ENCODE data around the gene SP100. TPM values are rescaled to one million over a fixed set of nuclear protein-coding genes. Genes with fewer than 3 reads are reported as not detected.

SP100 gene
- total and polyA plus RNA-seq, 2 of the 4 experiments (the other 2 are of a cell fraction), result 50.6 to 69.0 TPM

GRCh38 chr2:230503798-230504197 lies 87.8 kb downstream of the SP100 start:
- H2AFZ ChIP-seq (replicated peaks; ENCODE audit: low read length, poor library complexity), result no peak overlapping the region
- ChIA-PET CTCF (no interaction called here), POLR2A (ENCODE audit: unreplicated experiment) (no interaction called here)
- H2BK120ac ChIP-seq (ENCODE audit: low read depth, low read length), result no peak overlapping the region
- dilution Hi-C loops (cut with HindIII; ENCODE audit: low sequenced_read_pairs, unreplicated experiment) (no loop called here), in situ Hi-C loops (cut with MboI; ENCODE audit: low sequenced_read_pairs) (no loop called here), intact Hi-C loops (cut with micrococcal nuclease) (no loop called here)
- H2BK15ac ChIP-seq (ENCODE audit: low read depth, low read length), result no peak overlapping the region
- no peak overlapping the region for H3K9ac ChIP-seq (ENCODE audit: low read depth, low read length)
- H3K18ac ChIP-seq (ENCODE audit: low read depth, low read length), result no peak overlapping the region
- no peak overlapping the region for H2AK9ac ChIP-seq (replicated peaks; ENCODE audit: low read depth, low read length, poor library complexity)
- H3K4me1 ChIP-seq (ENCODE audit: control insufficient read depth, insufficient read depth, low read length), result no peaks in the 10 kb centered on the region
- H2BK5ac ChIP-seq (ENCODE audit: low read depth, low read length, poor library complexity, severe bottlenecking), result no peak overlapping the region
- no peak overlapping the region for H4K5ac ChIP-seq (ENCODE audit: low read depth, low read length)
- DNase-seq (peak; percentile 15), ATAC-seq (ENCODE audit: low read depth) (no peak)
- no peaks in the 10 kb centered on the region for H4K20me1 ChIP-seq (ENCODE audit: insufficient read depth, low read length)
- no peaks in the 10 kb centered on the region for H3K9me3 ChIP-seq (ENCODE audit: control insufficient read depth, insufficient read depth, low read length)
- H3K27ac ChIP-seq (ENCODE audit: insufficient read depth, low read length), result no peak overlapping the region
- H3K36me3 ChIP-seq (ENCODE audit: control insufficient read depth, insufficient read depth, low read length), result peaks cover 14% of the 10 kb centered on the region
- H3K4ac ChIP-seq (ENCODE audit: low read depth, low read length), result no peak overlapping the region
- H2AK5ac ChIP-seq (ENCODE audit: low read depth, low read length), result no peak overlapping the region
- TF ChIP-seq RCOR1 (IDR thresholded peaks at IDR 0.05; ENCODE audit: insufficient replicate concordance, low read length) (no peak), RFX5 (IDR thresholded peaks at IDR 0.05; ENCODE audit: low read depth, low read length) (no peak), CHD1 (IDR thresholded peaks at IDR 0.05; ENCODE audit: low read depth, low read length) (no peak)
- no peaks in the 10 kb centered on the region for H3K79me1 ChIP-seq (ENCODE audit: low read depth in 1 of 2, low read length in 2 of 2)
- H3K27me3 ChIP-seq (ENCODE audit: control insufficient read depth, insufficient read depth, low read length), result no peaks in the 10 kb centered on the region
- no peak overlapping the region for H4K8ac ChIP-seq (ENCODE audit: low read depth in 2 of 2, low read length in 2 of 2)
- no peak overlapping the region for H3K4me2 ChIP-seq (ENCODE audit: low read depth, low read length)
- H3K23ac ChIP-seq (ENCODE audit: low read depth, low read length), result no peak overlapping the region
- H3K9me1 ChIP-seq (ENCODE audit: insufficient read depth, low read length), result no peaks in the 10 kb centered on the region
- H3K14ac ChIP-seq (replicated peaks; ENCODE audit: low read depth, low read length), result no peak overlapping the region
- no peak overlapping the region for H2BK20ac ChIP-seq (ENCODE audit: low read depth, low read length)
- no peak overlapping the region for H3K56ac ChIP-seq (ENCODE audit: extremely low read depth, insufficient read depth, low read length)
- H4K91ac ChIP-seq (ENCODE audit: insufficient read depth, low read depth, low read length), result no peak overlapping the region
- BruUV-seq (replicated peaks), result no TSS peak
- no peak overlapping the region for H3K4me3 ChIP-seq (ENCODE audit: insufficient read depth, low read depth, low read length)
